H1 (cell line): Measurements from ENCODE around the gene RSPO1. TPM values are rescaled to one million over a fixed set of nuclear protein-coding genes. Genes with fewer than 3 reads are reported as not detected.

Experiments used
- CTCF ChIA-PET: fragments of 300-600 bp; sonication (Branson Sonifier 250); formaldehyde crosslinking; loops from one replicate; lab custom pipeline; 2021; ENCODE audit not compliant: partially characterized antibody; lab: Charles Lee
- POLR2A ChIA-PET: fragments of 300-600 bp; sonication (Branson Sonifier 250); formaldehyde crosslinking; loops from one replicate; lab custom pipeline; 2021; ENCODE audit warnings: inconsistent platforms; ENCODE audit not compliant: partially characterized antibody; lab: Charles Lee
- DNase-seq, 2 experiments: peaks; one replicate each; pipeline versions ENCODE4 v3.0.0 to v3.0.0-alpha.2; 2010 to 2022; ENCODE audit warnings: low spot score in 2 of 2, low read depth in 1 of 2, mixed read lengths in 1 of 2
- FAIRE-seq: peaks from 2 replicates; lab custom pipeline; 2011; peaks lifted over from hg19 to GRCh38; lab: Jason Lieb, UNC
- H2AFZ ChIP-seq: 2 replicates; pipeline ENCODE4 v1.8.1; 2012; ENCODE audit warnings: low read length, inconsistent platforms
- H2AK5ac ChIP-seq: 2 replicates; pipeline ENCODE4 v1.6.1; 2013; ENCODE audit warnings: low read depth, low read length
- H2BK120ac ChIP-seq: replicated peaks from 2 replicates; pipeline ENCODE3; 2013; ENCODE audit warnings: low read depth, low read length, inconsistent platforms
- H2BK12ac ChIP-seq: 2 replicates; pipeline ENCODE4 v1.6.1; 2013; ENCODE audit warnings: low read depth, low read length
- H2BK15ac ChIP-seq: 2 replicates; pipeline ENCODE4 v1.6.1; 2013; ENCODE audit warnings: low read length
- H2BK20ac ChIP-seq: 2 replicates; pipeline ENCODE4 v1.6.1; 2013; ENCODE audit warnings: low read length
- H2BK5ac ChIP-seq: 2 replicates; pipeline ENCODE4 v1.6.1; 2013; ENCODE audit warnings: low read depth, low read length
- H3K14ac ChIP-seq: 2 replicates; pipeline ENCODE4 v1.6.1; 2013; ENCODE audit warnings: inconsistent platforms; ENCODE audit not compliant: insufficient read length
- H3K18ac ChIP-seq: 2 replicates; pipeline ENCODE4 v1.6.1; 2013; ENCODE audit warnings: low read length; ENCODE audit errors: extremely low read depth
- H3K23ac ChIP-seq: 2 replicates; pipeline ENCODE4 v1.6.1; 2013; ENCODE audit warnings: inconsistent platforms; ENCODE audit not compliant: insufficient read length
- H3K23me2 ChIP-seq: 2 replicates; pipeline ENCODE4 v1.6.1; 2013; ENCODE audit warnings: low read depth, low read length
- H3K27ac ChIP-seq: 2 replicates; pipeline ENCODE4 v1.6.1; 2011; ENCODE audit warnings: low read depth, low read length, inconsistent platforms
- H3K27me3 ChIP-seq, 4 experiments: replicated peaks in 1 of 4; 1 replicate in 1 of 4; 2 replicates in 3 of 4; pipeline versions ENCODE4 v1.6.1 to v1.8.1; 2011 to 2013; ENCODE audit warnings: low read length in 3 of 4, mild to moderate bottlenecking in 3 of 4, inconsistent platforms in 2 of 4, mixed read lengths in 2 of 4, moderate library complexity in 1 of 4; ENCODE audit not compliant: control insufficient read depth in 3 of 4, insufficient read depth in 3 of 4; ENCODE audit errors: extremely low read depth in 1 of 4
- H3K36me3 ChIP-seq, 4 experiments: 2 replicates each; pipeline versions ENCODE4 v1.6.1 to v1.8.1; 2011 to 2013; ENCODE audit warnings: mild to moderate bottlenecking in 4 of 4, low read length in 3 of 4, moderate library complexity in 2 of 4, control low read depth in 1 of 4, inconsistent platforms in 1 of 4; ENCODE audit not compliant: insufficient read depth in 4 of 4, control insufficient read depth in 2 of 4
- H3K4ac ChIP-seq: replicated peaks from 2 replicates; pipeline ENCODE3; 2013; ENCODE audit warnings: low read length, low read depth, mixed read lengths, inconsistent platforms; ENCODE audit not compliant: insufficient read length
- H3K4me1 ChIP-seq, 4 experiments: replicated peaks in 1 of 4; 1 replicate in 1 of 4; 2 replicates in 3 of 4; pipeline versions ENCODE4 v1.6.1 to v1.8.1; 2011 to 2013; ENCODE audit warnings: low read length in 3 of 4, inconsistent platforms in 2 of 4, mixed read lengths in 1 of 4; ENCODE audit not compliant: insufficient read depth in 4 of 4, control insufficient read depth in 3 of 4
- H3K4me2 ChIP-seq, 2 experiments: 2 replicates each; pipeline versions ENCODE4 v1.6.1 to v1.8.1; 2011 to 2013; ENCODE audit warnings: low read depth in 2 of 2, low read length in 2 of 2, control low read depth in 1 of 2, inconsistent platforms in 1 of 2, mild to moderate bottlenecking in 1 of 2; ENCODE audit not compliant: insufficient read depth in 1 of 2
- H3K4me3 ChIP-seq, 4 experiments: fragments of 200-600, 300-600 bp in 1 of 4; sonication (generic), shearing (Covaris generic), sonication (Bioruptor Twin) in 1 of 4; 2 replicates each; pipeline versions ENCODE4 v1.5.1 to v1.8.1; 2011 to 2016; ENCODE audit warnings: low read length in 4 of 4, low read depth in 3 of 4, control low read depth in 2 of 4, inconsistent platforms in 2 of 4, mild to moderate bottlenecking in 2 of 4, mixed read lengths in 1 of 4, moderate library complexity in 1 of 4; ENCODE audit not compliant: insufficient read depth in 2 of 4; ENCODE audit errors: extremely low read depth in 1 of 4
- H3K56ac ChIP-seq: replicated peaks from 2 replicates; pipeline ENCODE3; 2013; ENCODE audit warnings: low read depth, mild to moderate bottlenecking, mixed read lengths, low read length, inconsistent platforms; ENCODE audit not compliant: insufficient read length
- H3K79me1 ChIP-seq: 2 replicates; pipeline ENCODE4 v1.6.1; 2013; ENCODE audit warnings: low read depth, low read length, control low read depth
- H3K79me2 ChIP-seq, 2 experiments: 2 replicates each; pipeline versions ENCODE4 v1.6.1 to v1.8.1; 2012 to 2013; ENCODE audit warnings: low read length in 2 of 2, mild to moderate bottlenecking in 2 of 2, inconsistent platforms in 1 of 2; ENCODE audit not compliant: insufficient read depth in 2 of 2, control insufficient read depth in 1 of 2
- H3K9ac ChIP-seq, 4 experiments: replicated peaks in 1 of 4; 1 replicate in 1 of 4; 2 replicates in 3 of 4; pipeline versions ENCODE4 v1.6.1 to v1.8.1; 2011 to 2013; ENCODE audit warnings: low read depth in 3 of 4, low read length in 3 of 4, control low read depth in 2 of 4, mild to moderate bottlenecking in 2 of 4, moderate library complexity in 2 of 4, inconsistent platforms in 1 of 4; ENCODE audit errors: extremely low read depth in 1 of 4
- H3K9me3 ChIP-seq, 2 experiments: 2 replicates each; pipeline versions ENCODE4 v1.6.1 to v1.8.1; 2012 to 2013; ENCODE audit warnings: mild to moderate bottlenecking in 2 of 2, moderate library complexity in 2 of 2, control low read depth in 1 of 2, inconsistent platforms in 1 of 2, low read depth in 1 of 2, low read length in 1 of 2, mixed read lengths in 1 of 2; ENCODE audit not compliant: insufficient read depth in 2 of 2
- H4K20me1 ChIP-seq, 2 experiments: replicated peaks in 1 of 2; 2 replicates each; pipeline versions ENCODE3 to v1.8.1; 2011 to 2013; ENCODE audit warnings: inconsistent platforms in 2 of 2, low read length in 2 of 2, mild to moderate bottlenecking in 1 of 2; ENCODE audit not compliant: insufficient read depth in 2 of 2, control insufficient read depth in 1 of 2
- H4K5ac ChIP-seq: 2 replicates; pipeline ENCODE4 v1.6.1; 2013; ENCODE audit warnings: low read length, low read depth, mixed read lengths, inconsistent platforms; ENCODE audit not compliant: insufficient read length
- H4K8ac ChIP-seq: 2 replicates; pipeline ENCODE4 v1.8.0; 2013; ENCODE audit warnings: mild to moderate bottlenecking, moderate library complexity, low read length, inconsistent platforms; ENCODE audit not compliant: insufficient read depth; ENCODE audit errors: extremely low read depth
- H4K91ac ChIP-seq: replicated peaks from 2 replicates; pipeline ENCODE3; 2013; ENCODE audit warnings: low read length, mixed read lengths, inconsistent platforms; ENCODE audit not compliant: insufficient read length
- CBX5 ChIP-seq: fragments of 300-800, 300-1000 bp; sonication (generic); IDR thresholded peaks from 2 replicates; pipeline ENCODE4 v1.7.1; 2016; ENCODE audit warnings: antibody characterized with exemption, low read length, low read depth
- GTF2F1 ChIP-seq: IDR thresholded peaks from 2 replicates; pipeline ENCODE4 v1.6.1; 2012; ENCODE audit warnings: low read depth, low read length, improper control_type of control experiment, borderline replicate concordance
- HDAC6 ChIP-seq: IDR thresholded peaks from one replicate; pipeline ENCODE4 v1.7.1; 2012; ENCODE audit warnings: low read depth, mild to moderate bottlenecking, inconsistent platforms, low read length, moderate library complexity
- KDM5A ChIP-seq: fragments of 200-600 bp; IDR thresholded peaks from 2 replicates; pipeline ENCODE4 v1.7.1; 2012; ENCODE audit warnings: mild to moderate bottlenecking, low read length, inconsistent platforms, mixed read lengths
- MAFK ChIP-seq: IDR thresholded peaks from 2 replicates; pipeline ENCODE4 v1.6.1; 2012; ENCODE audit warnings: low read depth, mild to moderate bottlenecking, improper control_type of control experiment, low read length
- NANOG ChIP-seq: IDR thresholded peaks from 2 replicates; pipeline ENCODE4 v1.6.1; 2011; ENCODE audit warnings: low read length, low read depth, mild to moderate bottlenecking, inconsistent platforms; ENCODE audit not compliant: insufficient read depth, poor library complexity, severe bottlenecking
- NRF1 ChIP-seq: IDR thresholded peaks from 2 replicates; pipeline ENCODE4 v1.6.1; 2011; ENCODE audit warnings: mild to moderate bottlenecking, low read depth, low read length, improper control_type of control experiment
- POLR2AphosphoS5 ChIP-seq: IDR thresholded peaks from 2 replicates; pipeline ENCODE4 v1.6.1; 2011; ENCODE audit warnings: low read depth, low read length
- RBBP5 ChIP-seq: IDR thresholded peaks from 2 replicates; pipeline ENCODE4 v1.7.1; 2012; ENCODE audit warnings: low read depth, mild to moderate bottlenecking, inconsistent platforms, low read length, moderate library complexity, borderline replicate concordance
- SIX5 ChIP-seq: IDR thresholded peaks from 2 replicates; pipeline ENCODE4 v1.6.1; 2011; ENCODE audit warnings: mild to moderate bottlenecking, low read depth, low read length
- SP2 ChIP-seq: IDR thresholded peaks from 2 replicates; pipeline ENCODE4 v1.6.1; 2012; ENCODE audit warnings: mild to moderate bottlenecking, low read length, inconsistent platforms
- TAF1 ChIP-seq: IDR thresholded peaks from 2 replicates; pipeline ENCODE4 v1.6.1; 2011; ENCODE audit warnings: mild to moderate bottlenecking, low read depth, low read length
- TEAD4 ChIP-seq: IDR thresholded peaks from 2 replicates; pipeline ENCODE4 v1.6.1; 2012; ENCODE audit warnings: low read depth, low read length, inconsistent platforms, mixed read lengths
- YY1 ChIP-seq: IDR thresholded peaks from 2 replicates; pipeline ENCODE4 v1.6.1; 2011; ENCODE audit warnings: low read depth, mild to moderate bottlenecking, low read length
- WGBS, 2 experiments: shearing (Covaris generic) in 1 of 2; methylation state at CpG; one replicate each; pipeline versions ENCODE4 v1.1.6 to v1.1.7; 2013 to 2015; ENCODE audit warnings: low lambda C conversion rate in 2 of 2, mixed read lengths in 2 of 2, inconsistent platforms in 1 of 2, low coverage in 1 of 2, missing lambda C conversion rate in 1 of 2; ENCODE audit not compliant: insufficient replicate concordance in 2 of 2, insufficient coverage in 1 of 2, insufficient read length in 1 of 2; ENCODE audit errors: extremely low coverage in 1 of 2, missing lambda C conversion rate in 1 of 2; 5-methylcytosine and 5-hydroxymethylcytosine counted together
- polyA plus RNA-seq, 7 experiments: library from polyadenylated mRNA; depleted of rRNA in 3 of 7; stranded (reverse) in 5 of 7; unstranded in 2 of 7; fragments of >200 nt in 5 of 7; fragments of 200-250 nt in 2 of 7; gene quantifications; 1 replicate in 5 of 7; 2 replicates in 1 of 7; 4 replicates in 1 of 7; pipeline versions ENCODE4 v1.2.1 to v1.2.3, GENCODE V29; 2011 to 2013; ENCODE audit warnings: missing spikeins in 2 of 7, mixed read lengths in 2 of 7
- total RNA-seq: library from RNA; stranded (reverse); fragmentation: NEBNext Ultra II Directional; extraction: Animal tissue kit (Norgen Biotek cat#: 25700); gene quantifications from 2 replicates; pipeline ENCODE4 v1.2.1, GENCODE V29; 2021

RSPO1 gene
- total and polyA plus RNA-seq, 2 of the 8 experiments (the other 6 are each of a cell fraction or from before 2014, with no cell fraction given), result 0.39 TPM; not detected in 1

DNA sequence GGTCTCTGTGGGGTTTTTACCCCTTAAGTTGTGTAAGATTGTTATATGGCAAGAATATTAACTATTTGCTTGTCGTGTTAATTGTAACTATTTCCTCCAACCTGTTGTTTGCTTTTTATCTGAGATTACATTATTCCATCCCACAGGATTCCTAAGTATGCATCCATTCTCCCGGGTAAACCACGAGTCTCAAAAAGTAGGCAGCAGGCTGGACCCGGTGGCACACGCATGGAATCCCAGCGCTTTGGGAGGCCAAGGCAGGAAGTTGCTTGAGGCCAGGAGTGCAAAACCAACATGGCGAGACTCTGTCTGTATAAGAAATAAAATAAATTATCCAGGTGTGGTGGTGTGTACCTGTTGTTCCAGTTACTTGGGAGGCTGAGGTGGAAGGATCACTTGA is 12.6 kb upstream of the RSPO1 start:
- FAIRE-seq, result no peak
- Histone ChIP-seq H4K20me1 (peaks cover 0 to 2% of the 10 kb centered on the region in 2 experiments), H2AK5ac (no peak overlapping the region), H3K18ac (no peak overlapping the region), H3K36me3 (no peaks in the 10 kb centered on the region), H3K4ac (no peak overlapping the region), H3K23me2 (no peaks in the 10 kb centered on the region), H3K56ac (no peak overlapping the region), H3K9me3 (no peaks in the 10 kb centered on the region), H3K4me3 (no peak overlapping the region), H2BK12ac (no peak overlapping the region), H2BK15ac (no peak overlapping the region), H3K9ac (no peak overlapping the region), H2BK120ac (no peak overlapping the region), H3K79me1 (no peaks in the 10 kb centered on the region), H4K8ac (no peak overlapping the region), H2BK20ac (no peak overlapping the region), H4K91ac (no peak overlapping the region), H4K5ac (no peak overlapping the region), H3K14ac (no peak overlapping the region), H3K4me2 (no peak overlapping the region), H3K4me1 (no peaks in the 10 kb centered on the region), H2AFZ (no peak overlapping the region), H3K27ac (no peak overlapping the region), H3K79me2 (no peaks in the 10 kb centered on the region), H2BK5ac (no peak overlapping the region), H3K27me3 (peaks cover 0 to 11% (median 6%) of the 10 kb centered on the region in 4 experiments; a peak in 4 of 7 replicates), H3K23ac (no peak overlapping the region)
- POLR2A ChIA-PET, result no interaction called here
- 87% methylated on average over 7 of the region's 7 CpGs; no CpG with 5 or more reads in 1 of the 2 experiments for WGBS, 2 experiments
- DNase-seq, result no peak
- CTCF ChIA-PET, result interaction anchor here (1.9 kb wide), 1 partner anchor 34 kb away, joined by 4 read pairs; no protein-coding TSS in a partner anchor
- no peak for TF ChIP-seq RBBP5
- no peak for TF ChIP-seq TAF1
- TF ChIP-seq HDAC6, result no peak
- no peak for TF ChIP-seq MAFK
- no peak for TF ChIP-seq CBX5
- TF ChIP-seq POLR2AphosphoS5, result no peak
- TF ChIP-seq NRF1, result no peak
- no peak for TF ChIP-seq KDM5A
- TF ChIP-seq SIX5, result no peak
- TF ChIP-seq NANOG, result no peak
- no peak for TF ChIP-seq SP2
- no peak for TF ChIP-seq TEAD4
- no peak for TF ChIP-seq YY1
- no peak for TF ChIP-seq GTF2F1
